NCI-H1436 treated with DMSO at 0.1 percent for 48 hours (cell line): ENCODE measurements around the gene DNAH3.

Experiments used
- DNase-seq: peaks from one replicate; lab custom pipeline; 2025; lab: John Stamatoyannopoulos, UW

DNAH3 gene

DNA sequence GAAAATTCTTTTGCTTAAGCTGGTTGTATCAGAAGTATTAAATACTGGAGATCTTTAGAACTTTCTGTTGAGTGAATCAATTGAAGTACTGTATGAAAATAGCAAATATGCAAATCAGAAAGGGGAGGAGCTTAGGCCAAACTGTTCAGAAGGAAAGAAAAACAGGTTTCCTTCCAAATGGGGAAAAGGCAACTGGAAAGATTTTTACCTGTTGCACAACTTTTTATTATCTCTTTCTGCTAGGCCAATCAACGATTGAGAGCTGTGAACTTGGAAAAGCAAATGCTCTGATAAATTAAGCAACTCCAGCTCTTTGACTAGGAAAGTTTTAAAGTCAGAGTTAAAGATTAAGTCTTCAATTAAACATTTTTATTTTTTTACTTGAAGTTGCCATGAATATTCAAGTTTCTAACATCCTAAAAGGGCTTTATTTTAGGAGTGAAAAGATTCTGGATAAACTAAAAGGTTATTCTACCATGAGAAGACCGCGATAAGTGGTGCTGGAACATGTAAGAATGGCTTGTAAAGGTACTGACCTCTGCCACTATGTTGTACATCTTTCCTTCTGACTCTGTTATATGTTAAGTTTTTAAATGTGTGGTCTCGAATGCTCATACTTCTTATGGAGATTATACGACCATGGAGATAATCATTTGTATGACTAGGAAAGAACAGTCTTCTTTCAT is 266.9 kb downstream of the DNAH3 start:
- DNase-seq: no peak
